HEK293T (cell line): ENCODE data around the gene DOCK1.

Experiments used
- BHLHE40 ChIP-seq: fragments of 450-650 bp; IDR thresholded peaks from 2 replicates; pipeline ENCODE4 v1.6.1; 2016; ENCODE audit warnings: mild to moderate bottlenecking, moderate library complexity, borderline replicate concordance
- ELF4 ChIP-seq: fragments of 450-650 bp; IDR thresholded peaks from 2 replicates; pipeline ENCODE4 v1.6.1; 2017; ENCODE audit warnings: antibody characterized with exemption
- FOXA1 ChIP-seq: fragments of 450-650 bp; IDR thresholded peaks from 2 replicates; pipeline ENCODE4 v1.6.1; 2016; ENCODE audit warnings: mild to moderate bottlenecking
- FOXK2 ChIP-seq: fragments of 450-650 bp; IDR thresholded peaks from 2 replicates; pipeline ENCODE4 v1.6.1; 2016; ENCODE audit warnings: mild to moderate bottlenecking
- FOXM1 ChIP-seq: fragments of 450-650 bp; IDR thresholded peaks from 2 replicates; pipeline ENCODE4 v1.6.1; 2017; ENCODE audit warnings: mild to moderate bottlenecking, borderline replicate concordance
- HDGF ChIP-seq: fragments of 450-650 bp; IDR thresholded peaks from 2 replicates; pipeline ENCODE4 v1.6.1; 2017; ENCODE audit warnings: antibody characterized with exemption, borderline replicate concordance
- L3MBTL2 ChIP-seq: fragments of 450-650 bp; conservative IDR thresholded peaks from 2 replicates; pipeline ENCODE4 v1.6.1; 2016; ENCODE audit warnings: mild to moderate bottlenecking
- LEF1 ChIP-seq: fragments of 450-650 bp; IDR thresholded peaks from 2 replicates; pipeline ENCODE4 v1.6.1; 2017; ENCODE audit warnings: mild to moderate bottlenecking, borderline replicate concordance
- NFRKB ChIP-seq: fragments of 450-650 bp; IDR thresholded peaks from 2 replicates; pipeline ENCODE4 v1.6.1; 2016; ENCODE audit warnings: mild to moderate bottlenecking, moderate library complexity
- SP1 ChIP-seq: fragments of 450-650 bp; IDR thresholded peaks from 2 replicates; pipeline ENCODE4 v1.6.1; 2017
- TARDBP ChIP-seq: fragments of 450-650 bp; IDR thresholded peaks from 2 replicates; pipeline ENCODE4 v1.6.1; 2016
- TF ChIP-seq, protein P1 (sequence below): fragments of 450-650 bp; IDR thresholded peaks from 2 replicates; pipeline ENCODE4 v1.6.1; 2016

DNA sequence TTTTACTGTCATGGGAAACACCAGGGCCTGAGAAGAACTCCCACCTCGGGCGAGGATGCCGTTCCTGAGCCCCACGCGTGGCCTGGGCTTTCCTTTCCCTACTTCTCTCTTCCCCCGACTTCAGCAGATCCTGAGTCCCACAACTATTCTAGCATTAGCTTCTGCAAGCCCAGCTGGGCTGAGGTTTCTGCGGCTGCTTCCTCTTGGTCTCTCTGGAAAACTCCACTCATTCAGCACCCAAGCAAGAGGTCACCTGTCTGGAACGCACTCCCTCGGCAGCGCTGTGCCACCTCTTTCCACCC, 761 bp upstream of the DOCK1 start:
- TF ChIP-seq L3MBTL2 = no peak
- no peak for TF ChIP-seq LEF1
- no peak for TF ChIP-seq TARDBP
- TF ChIP-seq, protein P1, sequence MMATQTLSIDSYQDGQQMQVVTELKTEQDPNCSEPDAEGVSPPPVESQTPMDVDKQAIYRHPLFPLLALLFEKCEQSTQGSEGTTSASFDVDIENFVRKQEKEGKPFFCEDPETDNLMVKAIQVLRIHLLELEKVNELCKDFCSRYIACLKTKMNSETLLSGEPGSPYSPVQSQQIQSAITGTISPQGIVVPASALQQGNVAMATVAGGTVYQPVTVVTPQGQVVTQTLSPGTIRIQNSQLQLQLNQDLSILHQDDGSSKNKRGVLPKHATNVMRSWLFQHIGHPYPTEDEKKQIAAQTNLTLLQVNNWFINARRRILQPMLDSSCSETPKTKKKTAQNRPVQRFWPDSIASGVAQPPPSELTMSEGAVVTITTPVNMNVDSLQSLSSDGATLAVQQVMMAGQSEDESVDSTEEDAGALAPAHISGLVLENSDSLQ = no peak
- no peak for TF ChIP-seq ELF4
- TF ChIP-seq NFRKB = no peak
- no peak for TF ChIP-seq FOXA1
- TF ChIP-seq FOXK2 = no peak
- no peak for TF ChIP-seq SP1
- no peak for TF ChIP-seq HDGF
- no peak for TF ChIP-seq FOXM1
- TF ChIP-seq BHLHE40 = no peak
